DMS 273 (cell line): Measurements from ENCODE around the gene NPB.

Experiments used
- DNase-seq: peaks from one replicate; lab custom pipeline; 2025; ENCODE audit not compliant: unreplicated experiment; lab: John Stamatoyannopoulos, UW

NPB gene

DNA sequence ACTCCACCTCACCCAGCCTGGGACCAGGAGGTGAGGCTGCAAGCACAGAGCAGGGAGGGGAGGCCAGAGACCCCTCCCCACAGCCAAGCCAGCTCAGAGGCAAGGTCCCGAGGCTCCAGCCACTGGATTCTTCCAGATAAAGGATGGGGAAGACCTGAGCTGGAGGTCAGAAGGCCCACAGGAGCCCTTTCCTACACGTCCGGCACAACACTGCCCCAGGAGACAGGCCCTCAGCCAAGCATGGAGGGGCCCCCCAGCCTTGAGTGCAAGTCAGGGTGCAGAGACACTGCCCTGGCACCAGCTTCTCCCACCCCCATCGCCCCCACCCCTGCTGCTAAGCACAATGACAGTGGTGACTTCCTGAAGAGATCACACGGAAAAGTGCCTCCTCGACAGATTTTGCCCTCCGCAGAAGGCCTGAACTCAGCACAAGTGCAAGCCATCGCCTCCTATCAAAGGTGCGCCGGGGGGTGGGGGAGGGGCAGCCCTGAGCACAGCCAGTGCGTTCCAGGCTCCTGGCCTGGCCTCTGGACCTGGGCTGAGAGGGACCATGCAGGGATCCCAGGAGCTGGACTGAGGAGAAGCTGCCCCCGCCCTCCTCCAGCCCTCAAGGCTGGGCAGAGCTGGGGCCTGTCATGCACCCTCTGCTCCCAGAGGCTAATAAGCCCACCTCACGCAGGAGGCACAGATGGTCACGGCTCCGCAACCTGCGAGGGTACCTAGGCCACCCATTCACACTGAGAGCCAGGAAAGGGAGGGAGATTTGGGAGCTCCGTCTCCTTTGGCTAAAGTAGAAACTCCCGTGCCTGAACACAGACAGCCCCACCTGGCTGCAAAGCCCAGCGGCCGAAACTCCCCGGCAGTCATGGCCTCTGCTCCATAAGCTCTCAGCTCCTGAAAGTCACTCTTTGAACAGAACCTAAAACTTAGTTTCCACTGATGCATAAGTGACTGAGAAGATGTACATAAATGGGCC is 22.8 kb downstream of the NPB start:
- no peak for DNase-seq

DNA sequence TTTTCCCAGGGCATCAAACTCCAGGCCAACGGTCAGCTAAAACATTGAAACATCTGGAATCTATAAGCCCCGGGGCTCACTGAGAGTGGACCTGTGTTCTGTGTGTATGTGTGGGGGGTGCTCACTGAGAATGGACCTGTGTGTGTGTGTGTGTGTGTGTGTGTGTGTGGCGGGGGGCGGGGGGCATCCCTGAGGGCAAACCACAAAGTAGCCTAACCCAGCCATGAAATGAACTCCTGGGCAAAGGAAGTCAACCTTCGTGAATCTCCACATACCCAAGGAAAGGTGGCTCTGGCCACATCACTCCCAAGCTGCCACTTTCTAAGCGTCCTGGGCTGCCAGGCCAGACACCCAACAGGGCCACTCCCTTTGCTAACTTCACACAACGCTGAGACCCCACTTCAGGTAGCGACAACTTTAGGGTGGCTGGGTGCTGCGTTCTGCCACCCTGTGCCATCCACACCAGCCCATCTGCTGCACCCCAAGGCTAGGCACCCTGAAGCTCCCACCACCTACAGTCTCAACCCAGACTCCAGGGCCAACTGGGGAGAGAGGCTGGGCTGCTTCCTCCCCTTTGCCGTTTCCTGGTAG is 23.9 kb downstream of the NPB start:
- no peak for DNase-seq

DNA sequence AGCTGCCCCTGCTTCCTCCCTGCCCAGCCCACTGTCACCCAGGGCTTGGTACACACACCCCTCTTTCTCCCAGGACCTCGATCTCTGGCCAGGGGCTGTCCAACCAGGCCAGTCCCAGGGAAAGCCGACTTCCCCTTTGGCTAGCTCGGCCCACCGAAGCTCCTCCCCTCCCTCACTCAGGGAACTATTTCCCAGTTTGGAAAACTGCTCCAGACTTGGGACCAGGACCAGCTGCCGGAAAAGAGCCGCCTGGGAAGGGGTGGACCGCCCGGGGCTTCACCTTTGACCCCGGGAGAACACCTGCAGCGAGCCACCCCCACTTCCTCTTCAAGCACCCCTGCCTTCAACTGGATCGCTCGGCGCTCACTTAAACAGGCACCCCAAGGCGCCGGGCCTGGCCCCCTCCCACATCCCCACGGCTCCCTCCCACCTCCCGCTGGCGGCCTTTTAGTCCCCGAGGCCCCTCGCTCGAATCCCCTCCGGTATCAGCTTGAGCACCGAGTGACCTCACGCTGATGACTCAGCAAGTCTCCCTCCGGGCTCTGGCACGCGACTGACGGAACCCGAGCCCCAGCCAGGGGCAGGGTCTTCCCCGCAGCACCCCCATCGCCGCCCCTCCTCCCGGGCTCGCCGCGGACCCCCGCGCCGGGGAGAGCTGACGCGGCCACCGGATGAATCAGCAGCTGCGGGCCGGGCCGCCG is 24.6 kb downstream of the NPB start:
- DNase-seq = peak; percentile 78

DNA sequence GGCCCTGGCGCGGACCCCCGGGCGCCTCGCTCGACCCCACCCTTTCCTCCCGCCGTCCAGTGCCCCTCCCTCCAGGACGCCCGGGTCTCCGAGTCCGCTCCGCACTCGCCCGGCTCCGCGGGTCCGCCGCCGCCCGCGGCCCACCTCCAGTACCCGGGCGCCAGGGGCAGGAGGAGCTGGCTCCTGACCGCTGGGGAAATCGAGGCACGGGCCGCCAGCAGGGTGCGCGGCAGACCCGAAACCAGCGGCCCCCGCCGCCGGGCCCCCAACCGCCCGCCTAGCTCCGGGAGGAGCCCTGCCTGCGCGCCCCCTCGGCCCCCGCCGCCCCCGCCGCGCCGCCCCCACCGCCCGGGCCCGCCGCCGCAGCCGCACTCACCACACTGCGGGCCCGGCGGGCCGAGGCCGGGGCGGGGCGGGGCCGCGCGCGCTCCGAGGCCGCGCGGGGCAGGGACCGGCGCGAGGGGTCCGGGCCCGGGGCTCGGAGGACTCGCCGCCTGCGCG is 25.2 kb downstream of the NPB start:
- DNase-seq = no peak

- peak; percentile 99 for DNase-seq
Measured at GRCh38 chr17:81927653-81928543, 25.9 kb downstream of the NPB start, which contains the start of gene MAFG. Gene MAFG (minus strand): TSS chr17:81927735. CDS start chr17:81923185, 4,550 bp downstream.

DNA sequence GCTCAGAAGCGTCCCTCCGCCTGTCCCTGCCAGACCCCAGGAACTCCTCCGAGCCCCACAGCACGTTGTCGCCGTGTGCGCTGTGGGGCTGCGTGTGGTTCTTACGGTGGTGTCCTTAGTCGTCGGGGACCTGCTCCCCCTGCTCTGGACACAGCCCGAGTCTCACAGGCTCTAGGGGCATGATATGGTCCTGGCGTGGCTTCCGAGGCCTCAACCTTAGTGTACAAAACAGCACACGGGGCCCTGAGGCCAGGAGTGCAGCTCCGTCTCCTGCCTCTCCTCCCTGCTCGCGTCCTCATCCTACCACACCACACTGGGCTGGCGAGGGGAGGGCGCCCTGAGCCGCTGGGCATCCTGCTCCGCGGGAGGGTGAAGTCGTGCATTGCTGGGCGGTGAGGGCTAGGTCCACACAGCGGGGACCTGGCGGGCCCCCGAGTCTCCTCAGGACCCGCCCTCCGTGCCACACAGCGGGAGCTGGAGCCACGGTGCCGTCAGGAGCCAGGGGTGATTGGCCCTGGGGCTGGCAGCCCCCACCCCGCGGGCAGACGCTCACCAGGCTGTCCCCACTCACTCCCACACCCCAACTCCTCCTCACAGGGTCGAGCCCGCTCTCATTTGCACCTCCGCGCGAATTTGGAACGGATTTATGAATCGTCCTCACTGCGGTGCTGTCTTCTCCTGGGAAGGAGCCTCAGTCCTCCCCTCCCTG is 26.7 kb downstream of the NPB start:
- peak; percentile 64 for DNase-seq

- no peak for DNase-seq
Measured at GRCh38 chr17:81929253-81930141, 27.5 kb downstream of the NPB start.

GRCh38 chr17:81930142-81931125 is 28.4 kb downstream of the NPB start:
- peak; percentile 68 for DNase-seq

- peak; percentile 59 for DNase-seq
Measured at GRCh38 chr17:81931189-81931556, 29.1 kb downstream of the NPB start.

DNA sequence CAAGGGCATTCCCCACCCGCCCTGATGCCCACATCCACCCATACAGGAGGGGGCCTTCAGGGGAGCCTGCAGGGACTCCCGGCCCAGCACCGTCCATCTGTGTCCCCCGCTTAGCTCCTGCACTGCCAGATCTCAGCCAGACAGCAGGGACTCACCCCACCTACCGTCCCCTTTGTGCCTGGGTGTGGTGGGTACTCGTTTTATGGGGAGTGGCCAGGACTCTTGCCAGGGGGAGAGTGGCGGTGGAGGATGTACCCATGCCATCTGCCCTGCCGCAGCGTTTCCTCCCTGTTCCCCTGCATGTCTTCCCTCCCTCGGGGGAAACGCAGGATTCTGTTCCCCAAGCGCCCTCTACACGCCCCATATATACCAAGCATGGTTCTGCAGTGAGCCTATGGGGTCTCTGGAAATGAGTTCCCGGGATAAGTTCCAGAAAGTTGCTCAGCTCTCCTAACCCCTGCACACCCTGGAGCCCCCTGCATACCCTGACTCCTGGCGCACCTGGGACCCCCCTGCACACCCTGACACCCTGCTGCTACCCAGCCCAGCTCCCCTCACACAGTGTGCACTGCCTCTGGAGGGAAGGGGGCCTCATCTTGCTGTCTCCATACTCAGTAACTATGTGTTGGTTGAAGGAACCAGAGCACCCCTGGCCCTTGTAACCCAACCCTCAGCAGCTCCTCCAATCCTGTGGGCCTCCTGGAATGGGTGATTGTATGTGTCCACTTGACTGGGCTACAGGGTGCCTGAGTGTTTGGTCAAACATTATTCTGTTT is 29.7 kb downstream of the NPB start:
- DNase-seq = peak; percentile 87

- DNase-seq = peak; percentile 55
Measured at GRCh38 chr17:81932333-81932983, 30.4 kb downstream of the NPB start.

DNA sequence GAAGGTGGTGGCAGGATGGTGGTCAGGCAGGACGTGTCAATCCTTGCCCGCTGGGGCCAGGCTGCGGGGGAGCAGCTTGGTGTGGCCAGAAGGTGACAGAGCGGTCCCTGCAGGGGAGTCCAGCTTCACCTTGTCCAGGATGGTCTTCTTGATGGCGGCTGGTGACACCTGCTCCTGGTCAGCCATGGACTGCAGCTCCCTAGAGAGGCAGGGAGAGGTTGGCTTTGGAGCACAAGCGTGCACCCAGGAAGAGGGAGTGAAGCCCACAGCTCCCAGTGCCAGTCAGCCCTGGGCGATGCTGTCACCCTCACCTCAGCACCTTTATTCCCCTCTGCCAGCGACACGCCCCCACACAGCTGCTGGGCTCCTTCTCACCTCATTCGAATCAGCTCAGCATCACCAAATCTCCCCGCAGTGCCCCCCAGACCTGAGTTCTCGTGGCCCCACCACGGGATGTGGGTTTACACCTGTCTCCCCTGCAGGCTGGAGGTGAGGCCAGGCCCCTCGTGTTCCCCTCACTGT is 31.2 kb downstream of the NPB start:
- DNase-seq = no peak

DNA sequence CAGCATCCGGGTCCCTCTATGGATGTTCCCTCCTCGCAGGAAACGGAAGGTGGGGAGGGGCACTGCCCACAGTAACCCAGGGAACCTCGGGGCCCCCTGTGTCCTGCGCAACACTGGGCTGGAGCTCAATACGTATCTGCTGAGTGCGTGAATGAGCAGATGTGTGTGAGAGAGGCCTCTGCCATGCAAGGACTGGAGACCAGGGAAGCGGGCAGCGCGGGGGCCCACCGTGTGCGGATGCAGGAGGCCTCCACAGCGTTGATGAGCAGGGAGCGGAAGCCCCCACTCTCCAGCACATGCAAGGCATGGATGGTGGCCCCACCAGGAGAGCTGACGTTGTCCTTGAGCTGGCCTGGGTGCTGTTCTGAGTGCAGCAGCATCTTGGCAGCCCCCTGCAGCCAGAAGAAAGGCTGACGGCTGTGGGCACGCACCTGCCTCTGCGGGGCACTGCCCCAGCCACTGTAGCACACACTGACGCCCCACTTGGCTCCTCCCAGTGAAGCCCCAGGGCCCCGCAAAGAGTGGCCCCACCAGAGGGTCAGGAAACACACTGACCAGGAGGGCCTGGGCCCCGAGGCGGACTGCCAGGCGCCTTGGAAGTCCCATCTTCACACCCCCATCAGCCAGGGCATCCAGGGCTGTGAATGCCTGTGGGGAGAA is 32.2 kb downstream of the NPB start:
- no peak for DNase-seq

DNA sequence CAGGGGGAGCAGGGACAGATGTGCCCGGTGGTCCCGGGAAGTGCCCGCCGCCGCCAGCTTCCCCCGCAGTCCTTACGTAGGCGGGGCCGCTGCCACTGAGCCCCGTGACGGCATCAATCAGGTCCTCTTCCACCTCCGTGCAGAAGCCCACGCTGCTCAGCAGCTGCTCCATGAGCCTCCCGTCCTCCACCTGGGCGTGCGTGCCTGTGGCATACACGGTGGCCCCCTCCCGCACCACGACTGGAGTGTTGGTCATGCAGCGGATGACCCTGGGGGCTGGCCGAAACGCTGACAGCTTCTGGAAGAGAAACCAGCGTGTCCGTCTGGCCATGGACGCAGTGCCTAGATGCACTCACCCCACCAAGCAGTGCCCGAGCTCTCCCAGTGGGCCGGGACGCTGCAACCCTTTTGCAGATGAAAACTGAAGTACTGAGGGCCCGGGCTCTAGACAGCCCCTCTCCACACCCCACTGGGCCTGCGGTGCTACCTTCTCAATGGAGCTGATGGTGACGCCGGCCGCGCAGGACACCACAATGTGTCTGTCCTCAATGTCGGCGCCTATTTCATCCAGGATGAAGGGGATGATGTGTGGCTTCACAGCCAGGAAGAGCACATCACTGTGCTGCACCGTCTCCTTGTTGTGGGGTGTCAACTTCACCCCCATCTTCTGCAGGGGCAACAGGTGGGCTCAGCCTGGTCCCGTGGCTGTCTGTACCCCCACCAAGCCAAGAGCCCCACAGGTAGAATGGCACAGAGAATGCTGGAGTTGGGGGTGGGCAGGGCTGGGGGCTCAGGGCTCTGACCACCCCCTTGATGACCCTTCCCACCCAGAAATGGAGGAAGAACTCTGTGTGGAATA is 33.0 kb downstream of the NPB start:
- DNase-seq = no peak

GRCh38 chr17:81935709-81936084 is 33.7 kb downstream of the NPB start:
- DNase-seq = no peak
